Neural progenitor cell (in vitro differentiated cells): ENCODE results near the gene MRAP2.

Experiments used
- EZH2 ChIP-seq: fragments of 200-600 bp; sonication (generic); IDR thresholded peaks from 2 replicates; pipeline ENCODE4 v1.6.1; 2017; ENCODE audit warnings: antibody characterized with exemption, mild to moderate bottlenecking, moderate library complexity
- EZH2phosphoT487 ChIP-seq: fragments of 200-600 bp; sonication (generic); IDR thresholded peaks from 2 replicates; pipeline ENCODE4 v1.6.1; 2017; ENCODE audit warnings: antibody characterized with exemption
- TF ChIP-seq, protein P1 (sequence below): fragments of 200-600 bp; sonication (generic); IDR thresholded peaks from 2 replicates; pipeline ENCODE4 v1.5.1; 2017; ENCODE audit warnings: antibody characterized with exemption, mild to moderate bottlenecking

DNA sequence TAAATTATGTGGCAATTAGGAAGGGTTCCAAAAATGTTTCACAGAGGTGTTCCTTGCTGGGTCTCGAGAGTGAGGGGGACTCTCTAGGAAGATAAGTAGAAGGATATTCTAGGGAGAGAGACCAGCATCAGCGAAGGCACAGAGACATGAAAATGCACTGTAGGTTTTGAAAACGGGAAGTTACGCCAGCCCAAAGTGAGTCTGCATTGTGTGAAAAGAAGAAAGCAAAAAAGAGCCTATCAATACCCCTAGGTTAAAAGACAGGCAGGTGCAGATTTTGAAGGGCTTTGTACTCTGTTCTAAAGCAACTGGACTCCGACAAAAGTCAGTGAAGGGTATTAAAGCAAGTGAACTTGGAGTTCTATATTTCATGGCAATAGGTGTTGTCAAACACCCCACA lies 25.7 kb upstream of the MRAP2 start:
- TF ChIP-seq, protein P1, sequence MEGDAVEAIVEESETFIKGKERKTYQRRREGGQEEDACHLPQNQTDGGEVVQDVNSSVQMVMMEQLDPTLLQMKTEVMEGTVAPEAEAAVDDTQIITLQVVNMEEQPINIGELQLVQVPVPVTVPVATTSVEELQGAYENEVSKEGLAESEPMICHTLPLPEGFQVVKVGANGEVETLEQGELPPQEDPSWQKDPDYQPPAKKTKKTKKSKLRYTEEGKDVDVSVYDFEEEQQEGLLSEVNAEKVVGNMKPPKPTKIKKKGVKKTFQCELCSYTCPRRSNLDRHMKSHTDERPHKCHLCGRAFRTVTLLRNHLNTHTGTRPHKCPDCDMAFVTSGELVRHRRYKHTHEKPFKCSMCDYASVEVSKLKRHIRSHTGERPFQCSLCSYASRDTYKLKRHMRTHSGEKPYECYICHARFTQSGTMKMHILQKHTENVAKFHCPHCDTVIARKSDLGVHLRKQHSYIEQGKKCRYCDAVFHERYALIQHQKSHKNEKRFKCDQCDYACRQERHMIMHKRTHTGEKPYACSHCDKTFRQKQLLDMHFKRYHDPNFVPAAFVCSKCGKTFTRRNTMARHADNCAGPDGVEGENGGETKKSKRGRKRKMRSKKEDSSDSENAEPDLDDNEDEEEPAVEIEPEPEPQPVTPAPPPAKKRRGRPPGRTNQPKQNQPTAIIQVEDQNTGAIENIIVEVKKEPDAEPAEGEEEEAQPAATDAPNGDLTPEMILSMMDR: no peak
- TF ChIP-seq EZH2 (no peak), EZH2phosphoT487 (no peak)
